AG09319 (cell line): ENCODE data around the gene SLC6A12.

Experiments used
- DNase-seq: peaks from one replicate; pipeline ENCODE4 v3.0.0-alpha.2; 2010; ENCODE audit warnings: low read depth; ENCODE audit errors: extremely low read depth
- TF ChIP-seq, protein P1 (sequence below): IDR thresholded peaks from 2 replicates; pipeline ENCODE4 v1.5.1; 2011; ENCODE audit warnings: low read depth, mild to moderate bottlenecking, inconsistent platforms, low read length, moderate library complexity

Gene SLC6A12

GRCh38 chr12:234019-234418 is 20.1 kb upstream of the SLC6A12 start:
- TF ChIP-seq, protein P1, sequence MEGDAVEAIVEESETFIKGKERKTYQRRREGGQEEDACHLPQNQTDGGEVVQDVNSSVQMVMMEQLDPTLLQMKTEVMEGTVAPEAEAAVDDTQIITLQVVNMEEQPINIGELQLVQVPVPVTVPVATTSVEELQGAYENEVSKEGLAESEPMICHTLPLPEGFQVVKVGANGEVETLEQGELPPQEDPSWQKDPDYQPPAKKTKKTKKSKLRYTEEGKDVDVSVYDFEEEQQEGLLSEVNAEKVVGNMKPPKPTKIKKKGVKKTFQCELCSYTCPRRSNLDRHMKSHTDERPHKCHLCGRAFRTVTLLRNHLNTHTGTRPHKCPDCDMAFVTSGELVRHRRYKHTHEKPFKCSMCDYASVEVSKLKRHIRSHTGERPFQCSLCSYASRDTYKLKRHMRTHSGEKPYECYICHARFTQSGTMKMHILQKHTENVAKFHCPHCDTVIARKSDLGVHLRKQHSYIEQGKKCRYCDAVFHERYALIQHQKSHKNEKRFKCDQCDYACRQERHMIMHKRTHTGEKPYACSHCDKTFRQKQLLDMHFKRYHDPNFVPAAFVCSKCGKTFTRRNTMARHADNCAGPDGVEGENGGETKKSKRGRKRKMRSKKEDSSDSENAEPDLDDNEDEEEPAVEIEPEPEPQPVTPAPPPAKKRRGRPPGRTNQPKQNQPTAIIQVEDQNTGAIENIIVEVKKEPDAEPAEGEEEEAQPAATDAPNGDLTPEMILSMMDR, result no peak
- no peak for DNase-seq

DNA sequence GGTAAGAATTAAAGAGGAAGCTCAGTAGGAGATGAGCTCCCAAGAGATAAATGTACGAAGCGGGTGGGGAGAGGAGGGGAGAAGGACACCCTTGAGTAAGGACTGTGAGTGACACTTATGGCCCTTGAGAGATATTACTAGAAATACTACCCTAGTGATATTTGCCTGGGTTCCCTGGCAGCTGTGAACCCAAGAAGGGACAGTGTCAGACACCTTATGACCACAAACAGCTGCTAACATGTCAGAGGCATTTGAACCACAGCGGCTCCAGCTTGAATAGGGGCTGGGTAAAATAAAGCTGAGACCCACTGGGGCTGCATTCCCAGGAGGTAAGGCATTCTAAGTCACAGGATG is 19.6 kb upstream of the SLC6A12 start:
- TF ChIP-seq, protein P1, result no peak
- DNase-seq, result no peak

DNA sequence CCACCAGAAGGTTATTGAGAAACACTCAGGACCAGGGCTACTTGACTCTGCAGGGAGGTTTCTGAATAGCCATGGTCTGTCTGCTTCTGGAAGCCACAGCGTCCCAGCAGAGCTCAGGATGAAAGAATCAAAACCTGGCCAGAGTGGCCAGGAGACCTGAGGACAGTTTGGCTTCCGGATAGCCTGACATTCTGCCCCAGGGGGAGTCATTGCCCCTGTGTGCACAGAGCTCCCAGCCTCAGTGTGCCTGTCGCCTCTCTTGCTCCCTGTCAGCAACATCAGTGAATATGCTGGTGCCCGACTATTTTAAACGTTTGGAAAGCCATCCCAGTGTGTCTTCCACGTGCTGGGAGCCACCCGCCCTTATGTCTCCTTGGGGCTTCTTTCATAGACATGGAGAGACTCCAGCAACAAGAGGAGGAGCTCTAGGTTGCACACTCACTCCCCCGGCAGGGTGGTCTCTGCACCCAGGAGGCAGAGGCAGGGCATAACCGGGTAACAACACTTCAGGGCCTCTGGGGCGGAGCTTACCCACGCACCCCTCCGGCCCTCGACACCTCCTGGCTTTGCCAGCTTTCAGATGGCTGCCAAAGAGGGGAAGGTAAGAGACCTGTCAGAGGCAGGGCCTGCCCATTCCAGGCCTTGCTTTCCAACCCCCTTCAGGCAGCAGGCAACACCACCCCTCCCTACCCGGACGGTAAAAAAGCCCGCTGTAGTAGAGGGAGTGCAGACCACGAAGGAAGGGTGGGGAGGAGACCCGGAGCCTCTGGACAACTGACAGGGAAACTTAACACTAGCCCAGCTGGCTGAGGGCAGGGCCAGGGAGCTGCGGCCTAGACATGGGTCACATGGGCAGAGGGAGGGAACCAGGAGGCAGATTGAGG is 19.0 kb upstream of the SLC6A12 start:
- TF ChIP-seq, protein P1, result no peak
- no peak for DNase-seq

DNA sequence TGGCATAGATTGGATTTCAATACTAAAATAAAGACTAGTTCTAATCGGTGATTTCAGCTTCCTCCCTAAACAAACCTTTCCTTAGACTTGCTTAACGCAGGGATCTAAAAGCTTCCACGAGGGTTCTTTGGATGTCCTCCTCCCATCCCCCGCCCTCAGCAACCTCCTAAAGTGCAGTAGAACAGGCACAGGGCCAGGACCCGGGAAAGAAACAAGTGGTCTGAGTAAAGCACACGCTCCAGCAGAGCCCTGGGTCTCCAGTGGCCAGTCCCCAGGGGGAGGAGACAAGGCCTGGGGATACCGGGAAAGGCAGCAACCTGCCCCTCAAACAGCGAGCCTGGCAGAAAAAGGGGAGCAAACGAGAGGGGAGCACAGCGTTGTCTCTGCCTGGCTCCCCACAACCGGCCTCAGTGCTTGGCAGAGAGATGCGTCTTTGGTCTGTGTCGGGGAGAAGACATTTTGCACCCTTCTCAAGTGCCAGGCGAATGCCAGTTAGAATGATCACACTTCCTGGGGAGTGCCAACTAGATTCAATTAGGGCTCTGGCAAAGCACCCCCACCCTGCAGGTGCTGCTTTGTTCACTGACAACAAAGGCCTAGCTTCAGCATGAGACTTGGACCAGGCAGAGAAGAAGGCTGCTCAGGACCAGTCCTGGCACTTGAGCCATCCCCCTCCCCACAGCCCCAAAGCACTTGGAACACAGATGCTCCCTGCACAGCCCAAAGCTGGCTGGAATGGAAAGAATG is 17.1 kb upstream of the SLC6A12 start:
- DNase-seq, result no peak
- TF ChIP-seq, protein P1, result no peak

GRCh38 chr12:229441-230191 is 15.7 kb upstream of the SLC6A12 start:
- TF ChIP-seq, protein P1, result no peak
- no peak for DNase-seq

DNA sequence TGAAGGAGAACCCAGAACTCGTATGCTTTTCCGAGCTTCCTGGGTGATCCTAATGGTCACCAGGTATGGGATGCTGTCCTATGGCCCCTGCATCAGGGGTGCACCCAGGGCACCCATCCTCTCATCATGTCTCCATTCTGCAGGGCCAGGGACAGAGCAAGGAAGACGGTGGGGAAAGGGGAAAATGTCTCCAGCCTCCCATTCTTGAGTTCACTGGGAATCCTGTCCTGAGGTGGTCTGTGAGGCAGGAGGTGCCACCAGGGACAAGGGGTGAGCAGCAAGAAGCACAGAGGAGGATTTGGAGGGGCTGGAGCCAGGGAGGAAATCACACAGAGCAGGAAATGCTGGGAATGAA is 14.9 kb upstream of the SLC6A12 start:
- DNase-seq, result no peak
- TF ChIP-seq, protein P1, result no peak
